Neural progenitor cell (in vitro differentiated cells): ENCODE results near the gene LRRTM3.

Source experiments
- EZH2 ChIP-seq: fragments of 200-600 bp; sonication (generic); IDR thresholded peaks from 2 replicates; pipeline ENCODE4 v1.6.1; 2017; ENCODE audit warnings: antibody characterized with exemption, mild to moderate bottlenecking, moderate library complexity
- EZH2phosphoT487 ChIP-seq: fragments of 200-600 bp; sonication (generic); IDR thresholded peaks from 2 replicates; pipeline ENCODE4 v1.6.1; 2017; ENCODE audit warnings: antibody characterized with exemption
- TF ChIP-seq, protein P1 (sequence below): fragments of 200-600 bp; sonication (generic); IDR thresholded peaks from 2 replicates; pipeline ENCODE4 v1.5.1; 2017; ENCODE audit warnings: antibody characterized with exemption, mild to moderate bottlenecking

DNA sequence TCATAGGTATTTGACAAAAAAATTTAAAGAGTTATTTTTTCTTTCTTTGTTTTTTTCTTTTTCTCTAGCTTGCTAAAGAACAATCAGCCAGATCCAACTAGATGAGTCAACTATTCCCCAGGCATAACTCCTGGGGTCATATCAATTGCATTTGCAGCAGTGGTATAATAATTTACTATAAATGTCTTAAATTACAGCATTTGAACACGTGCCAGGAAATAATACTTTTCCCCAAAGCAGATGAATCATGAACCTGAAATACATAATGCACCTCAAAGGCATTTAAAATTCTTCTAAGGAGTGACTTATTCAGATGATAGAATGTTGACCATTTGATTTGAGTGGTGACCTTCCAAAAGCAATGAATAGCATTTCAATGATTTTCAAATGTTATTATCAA is 190.1 kb downstream of the LRRTM3 start:
- TF ChIP-seq, protein P1, sequence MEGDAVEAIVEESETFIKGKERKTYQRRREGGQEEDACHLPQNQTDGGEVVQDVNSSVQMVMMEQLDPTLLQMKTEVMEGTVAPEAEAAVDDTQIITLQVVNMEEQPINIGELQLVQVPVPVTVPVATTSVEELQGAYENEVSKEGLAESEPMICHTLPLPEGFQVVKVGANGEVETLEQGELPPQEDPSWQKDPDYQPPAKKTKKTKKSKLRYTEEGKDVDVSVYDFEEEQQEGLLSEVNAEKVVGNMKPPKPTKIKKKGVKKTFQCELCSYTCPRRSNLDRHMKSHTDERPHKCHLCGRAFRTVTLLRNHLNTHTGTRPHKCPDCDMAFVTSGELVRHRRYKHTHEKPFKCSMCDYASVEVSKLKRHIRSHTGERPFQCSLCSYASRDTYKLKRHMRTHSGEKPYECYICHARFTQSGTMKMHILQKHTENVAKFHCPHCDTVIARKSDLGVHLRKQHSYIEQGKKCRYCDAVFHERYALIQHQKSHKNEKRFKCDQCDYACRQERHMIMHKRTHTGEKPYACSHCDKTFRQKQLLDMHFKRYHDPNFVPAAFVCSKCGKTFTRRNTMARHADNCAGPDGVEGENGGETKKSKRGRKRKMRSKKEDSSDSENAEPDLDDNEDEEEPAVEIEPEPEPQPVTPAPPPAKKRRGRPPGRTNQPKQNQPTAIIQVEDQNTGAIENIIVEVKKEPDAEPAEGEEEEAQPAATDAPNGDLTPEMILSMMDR: no peak
- TF ChIP-seq EZH2phosphoT487: no peak
- TF ChIP-seq EZH2: no peak
